Activated naive CD4-positive, alpha-beta T cell treated with anti-CD3 and anti-CD28 coated beads, Interleukin-2, amount 50 U/mL, for 24 hours (primary cell): ENCODE results near the gene ZSCAN18.
A peak's percentile ranks its signal among the peaks of the same experiment; 100 is the strongest.

Experiments
- H3K27ac Mint-ChIP-seq: one replicate; pipeline ENCODE4 v1.8.0; 2021; ENCODE audit warnings: mild to moderate bottlenecking, mixed read lengths
- H3K27me3 Mint-ChIP-seq: one replicate; pipeline ENCODE4 v1.8.0; 2021; ENCODE audit warnings: mixed read lengths
- H3K36me3 Mint-ChIP-seq: one replicate; pipeline ENCODE4 v1.8.0; 2021; ENCODE audit warnings: mixed read lengths
- H3K4me1 Mint-ChIP-seq: one replicate; pipeline ENCODE4 v1.8.0; 2021; ENCODE audit warnings: mixed read lengths
- H3K4me3 Mint-ChIP-seq: one replicate; pipeline ENCODE4 v1.8.0; 2021; ENCODE audit warnings: mild to moderate bottlenecking, mixed read lengths
- H3K9me3 Mint-ChIP-seq: one replicate; pipeline ENCODE4 v1.8.0; 2021; ENCODE audit warnings: mixed read lengths

Gene ZSCAN18

GRCh38 chr19:58058467-58058866 is 39.6 kb downstream of the ZSCAN18 start:
- peak overlapping the region; percentile 81 for H3K4me3 Mint-ChIP-seq
- H3K27ac Mint-ChIP-seq = no peak overlapping the region
- H3K4me1 Mint-ChIP-seq = peaks cover 6% of the 10 kb centered on the region
- peaks cover 13% of the 10 kb centered on the region for H3K27me3 Mint-ChIP-seq
- peaks cover 32% of the 10 kb centered on the region for H3K36me3 Mint-ChIP-seq
- peaks cover 18% of the 10 kb centered on the region for H3K9me3 Mint-ChIP-seq

GRCh38 chr19:58056861-58057260 is 41.2 kb downstream of the ZSCAN18 start:
- peaks cover 13% of the 10 kb centered on the region for H3K27me3 Mint-ChIP-seq
- no peak overlapping the region for H3K27ac Mint-ChIP-seq
- peaks cover 6% of the 10 kb centered on the region for H3K4me1 Mint-ChIP-seq
- H3K36me3 Mint-ChIP-seq = peaks cover 32% of the 10 kb centered on the region
- no peak overlapping the region for H3K4me3 Mint-ChIP-seq
- peaks cover 18% of the 10 kb centered on the region for H3K9me3 Mint-ChIP-seq

- H3K9me3 Mint-ChIP-seq = peaks cover 18% of the 10 kb centered on the region
- H3K36me3 Mint-ChIP-seq = peaks cover 31% of the 10 kb centered on the region
- peaks cover 13% of the 10 kb centered on the region for H3K27me3 Mint-ChIP-seq
- H3K4me1 Mint-ChIP-seq = peaks cover 6% of the 10 kb centered on the region
- H3K4me3 Mint-ChIP-seq = no peak overlapping the region
- no peak overlapping the region for H3K27ac Mint-ChIP-seq
Measured at GRCh38 chr19:58056261-58056660, 41.8 kb downstream of the ZSCAN18 start.

- H3K36me3 Mint-ChIP-seq = peaks cover 28% of the 10 kb centered on the region
- peaks cover 6% of the 10 kb centered on the region for H3K4me1 Mint-ChIP-seq
- no peak overlapping the region for H3K4me3 Mint-ChIP-seq
- no peak overlapping the region for H3K27ac Mint-ChIP-seq
- peaks cover 13% of the 10 kb centered on the region for H3K27me3 Mint-ChIP-seq
- peaks cover 18% of the 10 kb centered on the region for H3K9me3 Mint-ChIP-seq
Measured at GRCh38 chr19:58054901-58055874, 42.8 kb downstream of the ZSCAN18 start.

- Mint-ChIP-seq H3K9me3 (peaks cover 20% of the 10 kb centered on the region), H3K4me1 (peaks cover 2% of the 10 kb centered on the region), H3K27me3 (peaks cover 11% of the 10 kb centered on the region), H3K4me3 (no peak overlapping the region), H3K36me3 (peaks cover 24% of the 10 kb centered on the region), H3K27ac (no peak overlapping the region)
Measured at GRCh38 chr19:58053480-58054156, 44.4 kb downstream of the ZSCAN18 start.

GRCh38 chr19:58052256-58052655 is 45.8 kb downstream of the ZSCAN18 start:
- Mint-ChIP-seq H3K9me3 (peaks cover 17% of the 10 kb centered on the region), H3K4me1 (no peaks in the 10 kb centered on the region), H3K36me3 (peaks cover 18% of the 10 kb centered on the region), H3K27me3 (peaks cover 9% of the 10 kb centered on the region), H3K27ac (no peak overlapping the region), H3K4me3 (no peak overlapping the region)

GRCh38 chr19:58047672-58048071 is 50.4 kb downstream of the ZSCAN18 start:
- no peak overlapping the region for H3K27ac Mint-ChIP-seq
- no peaks in the 10 kb centered on the region for H3K27me3 Mint-ChIP-seq
- no peaks in the 10 kb centered on the region for H3K4me1 Mint-ChIP-seq
- H3K36me3 Mint-ChIP-seq = peaks cover 8% of the 10 kb centered on the region
- H3K9me3 Mint-ChIP-seq = peaks cover 14% of the 10 kb centered on the region
- no peak overlapping the region for H3K4me3 Mint-ChIP-seq

- no peak overlapping the region for H3K27ac Mint-ChIP-seq
- H3K27me3 Mint-ChIP-seq = no peaks in the 10 kb centered on the region
- no peak overlapping the region for H3K4me3 Mint-ChIP-seq
- no peaks in the 10 kb centered on the region for H3K4me1 Mint-ChIP-seq
- peaks cover 14% of the 10 kb centered on the region for H3K9me3 Mint-ChIP-seq
- H3K36me3 Mint-ChIP-seq = peaks cover 8% of the 10 kb centered on the region
Measured at GRCh38 chr19:58046856-58047255, 51.2 kb downstream of the ZSCAN18 start.

- Mint-ChIP-seq H3K27ac (no peak overlapping the region), H3K36me3 (peaks cover 10% of the 10 kb centered on the region), H3K27me3 (no peaks in the 10 kb centered on the region), H3K4me1 (no peaks in the 10 kb centered on the region), H3K9me3 (peaks cover 14% of the 10 kb centered on the region), H3K4me3 (no peak overlapping the region)
Measured at GRCh38 chr19:58045411-58046050, 52.5 kb downstream of the ZSCAN18 start.

GRCh38 chr19:58044886-58045285 is 53.1 kb downstream of the ZSCAN18 start:
- no peak overlapping the region for H3K27ac Mint-ChIP-seq
- H3K9me3 Mint-ChIP-seq = peaks cover 14% of the 10 kb centered on the region
- no peak overlapping the region for H3K4me3 Mint-ChIP-seq
- H3K4me1 Mint-ChIP-seq = no peaks in the 10 kb centered on the region
- no peaks in the 10 kb centered on the region for H3K27me3 Mint-ChIP-seq
- peaks cover 10% of the 10 kb centered on the region for H3K36me3 Mint-ChIP-seq

- H3K27ac Mint-ChIP-seq = no peak overlapping the region
- H3K27me3 Mint-ChIP-seq = no peaks in the 10 kb centered on the region
- H3K4me3 Mint-ChIP-seq = no peak overlapping the region
- H3K9me3 Mint-ChIP-seq = peaks cover 13% of the 10 kb centered on the region
- no peaks in the 10 kb centered on the region for H3K4me1 Mint-ChIP-seq
- peaks cover 10% of the 10 kb centered on the region for H3K36me3 Mint-ChIP-seq
Measured at GRCh38 chr19:58044391-58044790, 53.6 kb downstream of the ZSCAN18 start.

- peaks cover 8% of the 10 kb centered on the region for H3K9me3 Mint-ChIP-seq
- peaks cover 5% of the 10 kb centered on the region for H3K27me3 Mint-ChIP-seq
- H3K4me1 Mint-ChIP-seq = no peaks in the 10 kb centered on the region
- no peak overlapping the region for H3K4me3 Mint-ChIP-seq
- H3K36me3 Mint-ChIP-seq = peaks cover 11% of the 10 kb centered on the region
- H3K27ac Mint-ChIP-seq = no peak overlapping the region
Measured at GRCh38 chr19:58042495-58043340, 55.3 kb downstream of the ZSCAN18 start.

GRCh38 chr19:58040751-58041525 is 57.1 kb downstream of the ZSCAN18 start:
- H3K4me1 Mint-ChIP-seq = no peaks in the 10 kb centered on the region
- H3K27ac Mint-ChIP-seq = no peak overlapping the region
- H3K36me3 Mint-ChIP-seq = peaks cover 14% of the 10 kb centered on the region
- H3K9me3 Mint-ChIP-seq = peaks cover 3% of the 10 kb centered on the region
- H3K27me3 Mint-ChIP-seq = peaks cover 11% of the 10 kb centered on the region
- H3K4me3 Mint-ChIP-seq = no peak overlapping the region

- Mint-ChIP-seq H3K9me3 (peaks cover 8% of the 10 kb centered on the region), H3K4me1 (no peaks in the 10 kb centered on the region), H3K27ac (no peak overlapping the region), H3K4me3 (no peak overlapping the region), H3K27me3 (peaks cover 25% of the 10 kb centered on the region), H3K36me3 (peaks cover 22% of the 10 kb centered on the region)
Measured at GRCh38 chr19:58038688-58039204, 59.3 kb downstream of the ZSCAN18 start.
